Measurements from ENCODE around the gene ZNF587B.
"Not testable (repeated sequence)": the region's sequence is repeated elsewhere in the genome, so short reads cannot be mapped to it uniquely, and the experiment has no call there.

ZNF587B gene

DNA sequence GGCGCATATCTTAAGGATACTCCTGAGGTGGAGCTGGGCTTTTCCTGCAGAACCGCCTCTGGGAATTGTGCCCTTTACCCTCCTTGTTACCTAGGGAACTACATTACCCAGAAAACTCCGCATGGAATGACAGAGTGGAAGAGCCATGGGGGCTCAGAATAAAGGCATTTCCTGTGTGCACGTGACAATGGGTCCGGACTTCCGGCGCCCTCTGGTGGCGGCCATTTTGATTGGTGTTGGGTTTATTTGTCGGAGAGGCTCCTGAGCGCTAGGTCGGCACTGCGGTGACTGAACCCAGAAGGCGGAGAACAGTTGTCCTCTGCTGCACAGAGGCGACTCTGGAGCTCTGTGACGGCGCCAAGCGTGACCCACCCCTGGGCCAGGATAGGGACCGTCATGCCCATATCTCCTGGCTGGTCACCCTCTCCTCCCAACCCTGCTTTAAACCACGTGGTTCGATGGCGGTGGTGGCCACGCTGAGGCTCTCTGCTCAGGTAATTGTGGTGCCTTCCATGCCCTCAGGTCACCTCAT lies at the start of gene ZNF587B:
TSS of gene ZNF587B (plus strand) at position 229 of the 532 bp plus-strand sequence. CDS start at position 459, 230 bp downstream.
- in situ Hi-C loops (cut with MboI; ENCODE audit: low pct_unique_long_range_greater_than_20kb, low sequenced_read_pairs) = no loop called here
- DNase-seq = no peak

DNA sequence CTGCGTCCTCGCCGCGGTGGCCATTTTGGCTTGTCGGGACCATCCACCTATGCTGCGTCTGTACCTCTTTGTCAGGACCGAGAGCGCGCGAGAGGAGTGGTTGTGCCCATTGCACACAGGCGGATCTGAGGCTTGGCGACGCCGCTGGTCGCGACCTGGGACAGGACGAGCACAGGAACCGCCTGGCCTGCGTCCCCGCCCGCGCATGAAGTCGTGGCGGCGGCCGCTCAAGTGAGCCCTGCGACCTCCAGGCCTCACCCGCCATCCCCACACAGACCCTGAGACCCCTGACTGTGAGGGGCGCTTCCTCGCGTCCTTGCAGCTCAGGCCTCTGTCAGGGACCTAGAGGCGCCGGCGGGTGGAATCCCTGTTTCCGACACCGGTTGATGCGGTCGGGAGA lies 43.8 kb upstream of the ZNF587B start:
- in situ Hi-C loops (cut with MboI; ENCODE audit: low pct_unique_long_range_greater_than_20kb, low sequenced_read_pairs) = no loop called here

DNA sequence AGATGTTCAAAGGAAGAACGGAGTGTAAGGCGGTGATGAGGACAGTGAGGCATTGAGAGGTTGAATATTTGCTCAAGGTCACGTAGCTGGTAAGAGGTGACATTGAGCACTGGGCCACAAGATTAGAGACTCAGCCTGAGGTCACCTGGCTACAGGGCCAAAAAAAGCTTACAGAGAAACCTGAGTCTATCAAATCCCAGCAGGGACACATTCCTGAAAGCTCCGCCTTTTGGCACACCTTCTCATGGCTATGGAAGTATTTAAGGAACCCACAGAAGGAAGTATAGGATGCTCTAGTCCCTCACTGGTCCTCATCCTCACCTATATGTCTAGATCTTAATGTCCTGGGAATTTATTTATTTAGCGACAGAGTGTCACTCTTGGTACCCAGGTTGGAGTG lies 43.2 kb upstream of the ZNF587B start:
- in situ Hi-C loops (cut with MboI; ENCODE audit: low pct_unique_long_range_greater_than_20kb, low sequenced_read_pairs) = no loop called here
- DNase-seq = no peak

More for the DNA sequence above, 43.8 kb upstream of the ZNF587B start:
- DNase-seq = no peak

DNA sequence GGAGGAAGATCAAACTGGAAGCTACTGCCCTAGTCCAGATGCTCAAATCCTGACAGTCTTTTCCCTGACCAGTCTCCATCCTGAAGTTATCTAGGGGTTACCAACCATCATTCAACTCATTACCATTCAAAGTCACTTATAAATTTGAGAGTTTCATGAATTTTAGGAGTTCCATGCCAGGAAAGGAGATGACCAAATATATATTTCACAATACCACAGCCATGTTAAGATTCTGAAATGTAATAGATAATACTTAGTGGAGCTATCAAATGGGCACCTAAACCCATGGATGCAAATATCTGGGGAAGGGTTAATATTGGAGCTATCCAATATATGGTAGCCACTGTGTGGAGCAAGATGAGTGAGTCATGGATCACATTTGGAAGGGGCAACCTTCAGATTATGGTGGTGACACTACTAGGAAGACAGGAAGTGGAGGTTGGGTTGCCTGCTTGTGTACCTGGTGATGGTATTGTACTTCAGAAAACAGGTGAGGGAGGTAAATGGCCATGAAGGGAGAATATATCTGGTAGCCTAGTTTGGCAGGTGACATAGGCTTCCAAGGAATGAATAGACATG lies 41.9 kb upstream of the ZNF587B start:
- in situ Hi-C loops (cut with MboI; ENCODE audit: low pct_unique_long_range_greater_than_20kb, low sequenced_read_pairs) = no loop called here
- no peak for DNase-seq

DNA sequence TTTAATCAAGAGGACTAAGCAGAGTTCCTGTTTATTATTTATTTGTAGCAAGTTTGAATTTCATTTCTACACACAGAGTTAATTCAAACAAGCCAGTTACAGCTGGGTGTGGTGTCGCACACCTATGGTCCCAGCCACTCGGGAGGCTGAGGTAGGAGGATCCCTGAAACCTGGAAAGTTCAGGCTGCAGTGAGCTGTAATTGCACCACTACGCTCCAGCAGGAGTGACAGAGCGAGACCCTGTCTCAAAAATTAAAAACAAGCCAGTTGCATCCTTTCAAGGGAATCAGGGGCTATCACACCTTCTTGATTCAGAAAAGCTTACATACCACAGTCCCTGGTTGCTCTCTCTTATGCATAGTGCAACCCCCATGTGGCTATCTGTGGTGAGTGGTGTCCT lies 40.8 kb upstream of the ZNF587B start:
- DNase-seq = no peak
- in situ Hi-C loops (cut with MboI; ENCODE audit: low pct_unique_long_range_greater_than_20kb, low sequenced_read_pairs) = no loop called here

DNA sequence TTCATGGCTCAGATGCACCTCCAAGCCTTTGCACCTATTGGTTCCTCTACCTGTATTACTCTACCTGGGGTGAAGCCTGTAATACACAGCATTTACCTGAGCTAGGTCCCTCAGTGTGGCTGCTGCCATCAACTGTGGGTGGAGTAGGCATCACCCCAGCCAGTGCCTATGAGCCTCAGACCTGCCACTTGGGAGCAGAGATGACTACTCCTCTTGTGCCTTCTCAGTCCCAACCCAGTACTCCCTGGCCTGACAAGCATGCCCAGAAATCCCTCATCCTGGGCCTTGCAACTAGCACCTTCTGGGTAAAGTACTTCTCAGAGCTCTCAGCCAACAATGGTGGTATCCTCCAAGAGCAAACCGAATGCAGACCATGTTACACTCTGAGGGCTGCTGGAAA lies 33.5 kb upstream of the ZNF587B start:
- in situ Hi-C loops (cut with MboI; ENCODE audit: low pct_unique_long_range_greater_than_20kb, low sequenced_read_pairs); DNase-seq: not testable (repeated sequence)

DNA sequence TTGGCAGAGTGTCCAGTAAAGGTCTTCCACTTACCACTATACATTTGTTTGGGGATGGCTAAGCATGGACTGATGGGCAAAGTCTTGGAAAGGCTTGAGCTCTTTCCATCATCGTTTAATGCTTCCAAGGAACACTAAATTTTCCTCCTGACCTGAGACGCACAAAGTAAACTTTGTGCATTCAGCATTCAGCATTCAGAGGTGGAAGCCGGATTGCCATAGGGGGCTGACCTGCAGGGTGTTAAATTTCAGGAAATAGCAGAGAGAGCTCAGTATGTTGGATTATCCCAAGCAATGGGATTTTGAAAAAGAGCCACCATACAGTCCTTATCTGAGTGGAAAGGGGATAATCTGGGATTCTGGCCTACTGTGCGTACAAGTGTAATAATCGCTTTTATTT lies 29.4 kb upstream of the ZNF587B start:
- DNase-seq = no peak
- in situ Hi-C loops (cut with MboI; ENCODE audit: low pct_unique_long_range_greater_than_20kb, low sequenced_read_pairs) = no loop called here

DNA sequence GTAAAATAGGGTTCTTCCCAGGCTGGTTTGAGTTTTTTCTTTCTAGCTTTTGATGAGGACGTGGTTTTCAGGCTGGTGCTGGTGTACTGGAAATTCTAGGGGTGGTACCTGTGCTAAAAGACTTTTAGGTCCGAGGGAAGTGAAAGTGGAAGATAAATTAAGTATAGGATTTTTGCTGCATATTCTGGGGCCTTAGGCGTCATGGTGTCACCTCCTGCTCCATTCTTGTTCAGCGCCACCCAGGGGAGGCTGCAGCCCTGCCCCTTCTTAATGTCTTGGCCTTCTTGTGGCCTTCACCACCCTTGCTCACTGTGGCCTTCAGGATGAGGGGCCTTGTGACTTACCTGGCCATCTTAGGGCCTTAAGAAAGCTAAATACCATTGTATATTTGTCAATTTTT lies 27.8 kb upstream of the ZNF587B start:
- in situ Hi-C loops (cut with MboI; ENCODE audit: low pct_unique_long_range_greater_than_20kb, low sequenced_read_pairs) = no loop called here
- DNase-seq = no peak

DNA sequence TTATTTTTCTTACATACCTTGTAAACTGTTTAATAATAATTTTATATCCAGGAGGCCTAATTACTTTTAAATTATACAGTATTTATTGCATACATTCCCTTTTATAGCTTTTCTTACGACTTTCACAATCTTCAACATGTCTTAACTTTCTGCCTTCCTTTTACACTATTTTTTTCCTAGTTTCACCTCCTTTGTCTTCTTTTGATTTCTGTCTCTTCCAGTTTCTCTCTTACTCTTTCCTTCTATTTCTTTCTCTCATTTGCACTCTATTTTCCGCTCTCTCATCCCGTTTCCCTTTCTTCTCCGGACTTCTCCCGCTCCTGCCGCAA lies 26.9 kb upstream of the ZNF587B start:
- DNase-seq = no peak
- in situ Hi-C loops (cut with MboI; ENCODE audit: low pct_unique_long_range_greater_than_20kb, low sequenced_read_pairs) = no loop called here

DNA sequence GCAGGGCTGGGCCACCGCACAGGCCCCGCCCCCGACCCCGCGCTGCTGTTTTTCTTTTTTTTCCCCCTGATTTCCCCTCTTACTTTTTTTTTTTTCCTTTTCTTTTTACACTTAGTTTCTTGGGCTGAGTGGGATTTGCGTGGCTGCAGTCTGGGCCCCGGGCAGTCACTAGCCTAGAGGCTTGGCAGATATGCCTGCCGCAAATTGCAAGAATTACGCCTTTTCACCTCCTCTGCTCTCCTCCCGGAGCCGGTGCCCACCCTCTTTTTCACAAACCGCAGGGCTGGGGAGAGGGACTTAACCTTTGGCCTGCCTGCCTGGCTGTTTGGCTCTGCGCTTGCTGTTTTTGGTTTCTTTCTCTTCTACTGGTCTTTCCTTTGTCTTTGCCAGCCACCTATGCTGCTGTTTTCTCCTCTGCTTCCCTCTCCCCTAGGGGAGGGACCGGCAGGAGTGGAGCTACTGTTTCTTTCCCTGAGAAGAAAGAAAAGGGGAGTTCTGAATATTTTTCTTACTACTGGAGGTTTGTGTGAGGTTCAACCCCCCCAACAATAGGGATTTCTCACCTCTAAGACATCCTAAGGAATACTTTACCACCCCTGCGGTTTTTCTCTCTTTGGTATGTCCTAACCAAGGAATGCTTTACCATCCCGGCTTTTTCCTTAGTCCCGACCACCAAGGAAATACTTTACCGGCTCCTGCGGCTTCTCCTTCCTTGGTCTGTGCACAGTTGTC lies 26.3 kb upstream of the ZNF587B start:
- DNase-seq = no peak
- in situ Hi-C loops (cut with MboI; ENCODE audit: low pct_unique_long_range_greater_than_20kb, low sequenced_read_pairs) = no loop called here

DNA sequence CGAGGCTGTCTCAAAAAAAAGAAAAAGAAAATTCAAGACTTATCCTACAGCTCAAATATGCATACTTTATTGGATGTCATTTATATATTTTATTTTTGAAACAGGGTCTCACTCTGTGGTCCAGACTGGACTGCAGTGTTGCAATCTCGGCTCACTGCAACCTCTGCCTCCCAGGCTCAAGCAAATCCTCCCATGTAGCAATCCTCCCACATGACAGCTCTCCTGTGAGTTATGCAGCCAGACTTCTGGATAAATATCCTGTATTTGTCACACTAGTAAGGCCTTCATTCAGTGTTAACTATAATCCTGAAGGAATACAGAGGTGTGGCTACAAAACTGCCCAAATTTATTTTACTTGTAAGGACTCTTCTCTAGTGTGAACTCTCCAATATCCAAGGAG lies 22.6 kb upstream of the ZNF587B start:
- no peak for DNase-seq
- in situ Hi-C loops (cut with MboI; ENCODE audit: low pct_unique_long_range_greater_than_20kb, low sequenced_read_pairs) = no loop called here

DNA sequence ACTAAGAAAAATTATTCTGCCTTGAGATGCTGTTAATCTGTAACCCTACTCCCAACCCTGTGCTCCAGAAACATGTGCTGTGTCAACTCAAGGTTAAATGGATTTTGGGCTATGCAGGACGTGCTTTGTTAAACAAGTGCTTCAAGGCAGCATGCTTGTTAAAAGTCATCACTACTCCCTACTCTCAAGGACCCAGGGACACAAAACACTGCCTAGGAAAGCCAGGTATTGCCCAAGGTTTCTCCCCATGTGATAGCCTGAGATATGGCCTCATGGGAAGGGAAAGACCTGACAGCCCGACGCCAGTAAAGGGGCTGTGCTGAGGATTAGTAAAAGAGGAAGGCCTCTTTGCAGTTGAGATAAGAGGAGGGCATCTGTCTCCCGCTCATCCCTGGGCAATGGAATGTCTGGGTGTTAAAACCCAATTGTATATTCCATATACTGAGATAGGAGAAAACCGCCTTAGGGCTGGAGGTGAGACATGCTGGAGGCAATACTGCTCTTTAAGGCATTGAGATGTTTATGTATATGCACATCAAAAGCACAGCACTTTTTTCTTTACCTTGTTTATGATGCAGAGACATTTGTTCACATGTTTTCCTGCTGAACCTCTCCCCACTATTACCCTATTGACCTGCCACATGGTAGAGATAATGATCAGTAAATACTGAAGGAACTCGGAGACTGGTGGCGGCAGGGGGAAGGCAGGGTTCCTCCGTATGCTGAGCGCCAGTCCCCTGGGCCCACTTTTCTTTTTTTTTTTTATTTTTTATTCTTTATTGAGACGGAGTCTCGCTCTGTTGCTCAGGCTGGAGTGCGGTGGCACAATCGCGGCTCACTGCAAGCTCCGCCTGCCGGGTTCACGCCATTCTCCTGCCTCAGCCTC lies 19.4 kb upstream of the ZNF587B start:
- in situ Hi-C loops (cut with MboI; ENCODE audit: low pct_unique_long_range_greater_than_20kb, low sequenced_read_pairs); DNase-seq: not testable (repeated sequence)

DNA sequence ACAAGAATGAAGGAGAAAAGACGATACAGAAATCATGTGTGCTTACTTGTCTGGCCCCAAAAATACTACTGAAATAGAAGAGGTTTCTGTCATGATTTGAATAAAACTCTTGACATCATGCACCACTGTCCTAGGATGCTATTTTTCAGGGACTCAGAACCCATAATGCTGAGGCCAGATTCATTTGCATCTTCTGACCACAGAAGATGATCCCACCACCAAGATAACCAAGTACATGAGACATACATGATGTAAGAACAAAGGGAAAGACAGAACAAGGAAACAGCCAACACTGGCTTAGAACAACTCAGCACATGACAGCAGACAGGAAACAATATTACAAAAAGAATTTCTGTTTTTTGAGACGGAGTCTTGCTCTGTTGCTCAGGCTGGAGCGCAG lies 17.9 kb upstream of the ZNF587B start:
- in situ Hi-C loops (cut with MboI; ENCODE audit: low pct_unique_long_range_greater_than_20kb, low sequenced_read_pairs) = no loop called here

DNA sequence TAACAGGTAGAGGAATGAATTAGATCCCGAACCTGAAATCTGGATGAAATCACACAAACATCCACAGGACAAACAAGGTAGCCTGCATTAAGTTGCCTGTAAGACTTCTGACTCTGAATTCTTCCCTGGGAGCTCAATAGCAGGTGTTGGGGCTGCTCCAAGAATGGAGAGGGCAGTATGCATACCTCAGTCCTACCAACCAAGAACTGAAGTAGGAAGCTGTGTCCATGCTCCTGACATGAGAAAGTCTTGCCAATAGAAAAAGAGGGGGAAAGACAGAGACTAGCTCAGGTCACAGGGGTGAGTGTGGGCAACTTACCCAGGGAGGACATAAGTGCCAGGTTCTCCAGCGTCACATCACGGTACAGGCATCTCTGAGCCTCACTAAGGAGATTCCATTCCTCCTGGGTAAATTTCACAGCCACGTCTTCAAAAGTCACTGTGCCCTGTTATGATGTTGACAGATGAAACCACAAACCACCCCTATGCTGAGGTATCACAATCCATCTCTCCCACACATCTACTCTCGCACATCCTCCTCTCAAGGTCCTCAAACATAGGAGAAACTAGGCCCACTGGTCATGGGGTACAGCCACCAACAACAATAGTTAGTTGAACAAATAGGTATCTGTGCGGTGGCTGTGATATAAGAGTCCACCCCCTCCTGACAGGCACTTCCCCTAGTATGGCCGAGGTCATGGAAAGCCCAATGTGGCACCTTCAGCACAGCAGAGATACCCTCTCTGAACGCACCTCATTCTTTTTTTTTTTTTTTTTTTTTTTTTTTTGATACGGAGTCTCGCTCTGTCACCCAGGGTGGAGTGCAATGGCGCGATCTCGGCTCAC lies 16.9 kb upstream of the ZNF587B start:
- in situ Hi-C loops (cut with MboI; ENCODE audit: low pct_unique_long_range_greater_than_20kb, low sequenced_read_pairs); DNase-seq: not testable (repeated sequence)

More for the DNA sequence above, 17.9 kb upstream of the ZNF587B start:
- DNase-seq = no peak

DNA sequence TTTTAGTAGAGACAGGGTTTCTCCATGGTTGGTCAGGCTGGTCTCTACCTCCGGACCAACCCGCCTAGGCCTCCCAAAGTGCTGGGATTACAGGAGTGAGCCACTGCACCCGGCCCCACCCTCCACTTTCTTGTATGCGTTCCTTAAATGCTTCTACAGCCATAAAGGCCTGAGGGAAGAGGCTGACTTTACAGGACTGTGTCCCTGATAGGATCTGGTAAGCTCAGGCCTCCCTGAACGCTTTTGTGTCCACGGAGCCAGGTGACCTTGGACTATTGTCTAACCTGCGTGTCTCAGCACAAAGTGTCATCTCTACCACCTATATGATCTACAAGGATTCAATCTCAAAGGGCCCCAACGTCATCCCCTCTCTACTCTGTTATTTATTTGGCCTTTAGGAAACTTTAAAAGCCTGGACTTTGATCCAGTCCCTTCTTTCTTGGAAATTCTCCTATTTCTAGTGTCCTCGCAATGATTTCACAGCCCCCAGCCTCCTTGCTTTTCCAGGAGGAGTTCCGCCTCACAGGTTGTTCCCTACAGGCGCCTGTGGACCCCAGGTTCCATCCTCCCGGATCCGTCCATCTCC lies 16.1 kb upstream of the ZNF587B start:
- no peak for DNase-seq
- in situ Hi-C loops (cut with MboI; ENCODE audit: low pct_unique_long_range_greater_than_20kb, low sequenced_read_pairs) = no loop called here

DNA sequence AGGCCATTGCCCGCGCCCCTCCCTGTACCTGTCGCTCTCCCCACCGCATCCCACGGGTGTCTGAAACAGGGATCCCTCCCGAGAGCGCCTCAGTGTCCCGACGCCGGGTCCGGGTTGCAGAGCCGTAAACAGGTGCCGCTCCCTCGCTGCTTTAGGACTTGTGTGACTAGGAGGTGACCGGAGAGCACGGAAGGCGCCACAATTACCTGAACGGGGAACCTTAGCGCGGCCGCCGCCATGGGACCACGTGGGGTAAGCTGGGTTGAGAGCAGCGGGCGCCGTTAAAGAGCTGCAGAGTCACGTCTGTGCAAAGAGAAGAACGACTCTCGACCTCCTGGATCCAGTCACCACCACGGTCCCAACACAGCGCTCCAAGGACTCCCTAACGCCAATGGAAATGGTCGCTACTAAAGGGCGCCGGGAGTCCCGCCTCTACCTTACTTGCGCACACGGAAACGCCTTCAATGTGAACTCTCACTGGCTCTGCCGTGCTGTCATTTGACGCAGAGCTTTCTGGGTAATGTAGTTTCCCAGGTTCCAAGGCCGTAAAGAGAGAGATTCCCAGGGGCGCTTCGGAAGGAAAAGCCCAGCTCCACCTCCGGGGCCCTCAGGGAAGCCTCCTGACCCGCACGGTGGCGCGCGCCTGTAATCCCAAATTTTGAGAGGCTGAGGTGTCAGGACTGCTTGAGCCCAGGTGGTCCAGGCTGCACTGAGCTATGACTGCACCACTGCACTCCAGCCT lies 15.4 kb upstream of the ZNF587B start, which contains the start of gene ZNF552:
TSS of gene ZNF552 (minus strand) at position 409 of the 742 bp plus-strand sequence. CDS start at position 239, 170 bp downstream.
- in situ Hi-C loops (cut with MboI; ENCODE audit: low pct_unique_long_range_greater_than_20kb, low sequenced_read_pairs) = no loop called here

DNA sequence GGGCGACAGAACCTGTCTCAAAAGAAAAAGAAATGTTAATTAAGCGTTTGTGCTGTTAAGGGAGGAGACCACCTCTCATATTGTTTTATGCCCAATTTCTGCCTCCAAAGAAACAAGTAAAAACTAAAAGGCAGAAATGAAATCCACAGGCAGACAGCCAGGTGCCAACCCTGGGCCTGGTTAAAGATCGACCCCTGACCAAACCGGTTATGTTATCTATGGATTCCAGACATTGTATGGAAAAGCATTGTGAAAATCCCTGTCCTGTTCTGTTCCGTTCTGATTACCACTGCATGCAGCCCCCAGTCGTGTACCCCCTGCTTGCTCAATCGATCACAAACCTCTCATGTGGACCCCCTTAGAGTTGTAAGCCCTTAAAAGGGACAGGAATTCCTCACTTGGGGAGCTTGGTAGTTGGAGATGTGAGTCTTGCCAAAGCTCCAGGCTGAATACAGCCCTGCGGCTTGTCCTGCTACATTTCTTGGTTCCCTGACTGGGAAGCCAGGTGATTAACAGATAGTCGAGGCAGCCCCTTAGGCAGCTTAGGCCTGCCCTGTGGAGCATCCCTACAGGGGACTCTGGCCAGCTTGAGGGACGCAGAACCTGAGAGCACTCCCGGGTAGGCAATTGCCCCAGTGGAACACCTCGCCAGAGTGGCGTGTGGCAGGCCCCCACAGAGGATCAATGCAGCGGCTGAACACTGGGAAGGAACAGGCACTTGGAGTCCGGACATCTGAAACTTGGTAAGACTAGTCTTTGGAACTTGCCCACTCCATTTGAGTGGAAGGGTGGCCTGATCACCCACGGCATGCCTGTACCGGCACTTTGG lies 14.6 kb upstream of the ZNF587B start:
- DNase-seq = no peak
- in situ Hi-C loops (cut with MboI; ENCODE audit: low pct_unique_long_range_greater_than_20kb, low sequenced_read_pairs) = no loop called here

More for the DNA sequence above, 15.4 kb upstream of the ZNF587B start, which contains the start of gene ZNF552:
- peak; percentile 88 for DNase-seq

Data from KBM-7 (cell line).